NCI-H2081 (cell line): ENCODE data around the gene SLCO3A1.

ENCODE experiments used
- DNase-seq, 2 experiments: peaks; one replicate each; lab custom pipeline; 2025; lab: John Stamatoyannopoulos, UW

SLCO3A1 gene

GRCh38 chr15:91911844-91912243, 58.3 kb downstream of the SLCO3A1 start:
- DNase-seq, result no peak

- peak in 1 of 2 experiments; percentile 41 for DNase-seq
These were observed 58.8 kb downstream of the SLCO3A1 start for GRCh38 chr15:91912336-91912735.

GRCh38 chr15:91913560-91913959, 60.1 kb downstream of the SLCO3A1 start:
- no peak for DNase-seq

GRCh38 chr15:91915576-91915975, 62.1 kb downstream of the SLCO3A1 start:
- peak; percentile 89 to 96 for DNase-seq

GRCh38 chr15:91916051-91916450, 62.5 kb downstream of the SLCO3A1 start:
- peak; percentile 43 to 74 for DNase-seq

- DNase-seq, result peak in 1 of 2 experiments; percentile 45
These were observed 64.3 kb downstream of the SLCO3A1 start for GRCh38 chr15:91917686-91918360.

- peak; percentile 22 to 55 for DNase-seq
These were observed 65.6 kb downstream of the SLCO3A1 start for GRCh38 chr15:91919014-91919534.

GRCh38 chr15:91921188-91921842, 67.8 kb downstream of the SLCO3A1 start:
- no peak for DNase-seq

GRCh38 chr15:91921843-91922198, 68.3 kb downstream of the SLCO3A1 start:
- no peak for DNase-seq

GRCh38 chr15:91922646-91923547, 69.4 kb downstream of the SLCO3A1 start:
- DNase-seq, result peak; percentile 62 to 90

GRCh38 chr15:91924183-91924582, 70.7 kb downstream of the SLCO3A1 start:
- no peak for DNase-seq

- DNase-seq, result no peak
These were observed 71.5 kb downstream of the SLCO3A1 start for GRCh38 chr15:91924837-91925495.

- DNase-seq, result no peak
These were observed 72.3 kb downstream of the SLCO3A1 start for GRCh38 chr15:91925794-91926193.

- DNase-seq, result peak; percentile 35 to 70
These were observed 73.4 kb downstream of the SLCO3A1 start for GRCh38 chr15:91926908-91927270.

- DNase-seq, result peak; percentile 92 to 99
These were observed 74.1 kb downstream of the SLCO3A1 start for GRCh38 chr15:91927585-91927984.

- DNase-seq, result peak in 1 of 2 experiments; percentile 32
These were observed 75.2 kb downstream of the SLCO3A1 start for GRCh38 chr15:91928675-91929074.

GRCh38 chr15:91929509-91929908, 76.0 kb downstream of the SLCO3A1 start:
- DNase-seq, result no peak

- no peak for DNase-seq
These were observed 76.6 kb downstream of the SLCO3A1 start for GRCh38 chr15:91930092-91930491.

- DNase-seq, result no peak
These were observed 82.8 kb downstream of the SLCO3A1 start for GRCh38 chr15:91936182-91936775.

GRCh38 chr15:91936927-91937326, 83.4 kb downstream of the SLCO3A1 start:
- peak in 1 of 2 experiments; percentile 66 for DNase-seq

- no peak for DNase-seq
These were observed 84.6 kb downstream of the SLCO3A1 start for GRCh38 chr15:91938136-91938535.
